Smooth muscle cell (in vitro differentiated cells): ENCODE results near the gene TRIO. TPM values are rescaled to one million over a fixed set of nuclear protein-coding genes. Genes with fewer than 3 reads are reported as not detected.
"Not testable (repeated sequence)": the region's sequence is repeated elsewhere in the genome, so short reads cannot be mapped to it uniquely, and the experiment has no call there.

Experiments
- DNase-seq: peaks from one replicate; lab custom pipeline; 2025; ENCODE audit not compliant: unreplicated experiment; lab: John Stamatoyannopoulos, UW
- H2AFZ ChIP-seq: fragments of 200-600 bp; sonication (generic); 2 replicates; pipeline ENCODE4 v1.6.0; 2016; ENCODE audit warnings: antibody characterized with exemption, low read depth, mild to moderate bottlenecking
- H3F3A ChIP-seq: fragments of 200-600 bp; sonication (generic); 2 replicates; pipeline ENCODE4 v1.6.0; 2017; ENCODE audit warnings: antibody characterized with exemption, low read depth
- H3K27ac ChIP-seq: fragments of 200-600 bp; sonication (generic); 2 replicates; pipeline ENCODE4 v1.5.1; 2016; ENCODE audit warnings: low read depth, mild to moderate bottlenecking
- H3K27me3 ChIP-seq: fragments of 200-600 bp; sonication (generic); 2 replicates; pipeline ENCODE4 v1.6.1; 2016; ENCODE audit warnings: low read depth, mild to moderate bottlenecking
- H3K36me3 ChIP-seq: fragments of 200-600 bp; sonication (generic); 2 replicates; pipeline ENCODE4 v1.5.1; 2016; ENCODE audit warnings: low read depth
- H3K4me1 ChIP-seq: fragments of 200-600 bp; sonication (generic); 2 replicates; pipeline ENCODE4 v1.5.1; 2016; ENCODE audit warnings: low read depth
- H3K4me2 ChIP-seq: fragments of 200-600 bp; sonication (generic); 2 replicates; pipeline ENCODE4 v1.6.0; 2016; ENCODE audit warnings: mild to moderate bottlenecking
- H3K4me3 ChIP-seq: fragments of 200-600 bp; sonication (generic); 2 replicates; pipeline ENCODE4 v1.5.1; 2016; ENCODE audit warnings: mild to moderate bottlenecking
- H3K79me2 ChIP-seq: fragments of 200-600 bp; sonication (generic); 2 replicates; pipeline ENCODE4 v1.6.0; 2016; ENCODE audit warnings: low read depth, mild to moderate bottlenecking
- H3K9ac ChIP-seq: fragments of 200-600 bp; sonication (generic); 2 replicates; pipeline ENCODE4 v1.6.0; 2016; ENCODE audit warnings: low read depth
- H3K9me3 ChIP-seq: fragments of 200-600 bp; sonication (generic); replicated peaks from 2 replicates; pipeline ENCODE4 v1.5.1; 2016; ENCODE audit warnings: low read depth
- H4K20me1 ChIP-seq: fragments of 200-600 bp; sonication (generic); 2 replicates; pipeline ENCODE4 v1.6.0; 2016; ENCODE audit warnings: low read depth
- WGBS: methylation state at CpG from one replicate; pipeline ENCODE4 v1.1.7; 2016; ENCODE audit warnings: low lambda C conversion rate; 5-methylcytosine and 5-hydroxymethylcytosine counted together
- polyA plus RNA-seq: library from polyadenylated mRNA; unstranded; fragments of >200 nt; fragmentation: Nextera tagmentation; extraction: Ambion mirVana; gene quantifications from 2 replicates; pipeline ENCODE4 v1.2.1, GENCODE V29; 2016
- total RNA-seq: library from RNA; depleted of rRNA; stranded (reverse); fragments of >200 nt; gene quantifications from 2 replicates; pipeline ENCODE4 v1.2.3, GENCODE V29; 2014
- TF ChIP-seq, protein P1 (sequence below): fragments of 200-600 bp; sonication (generic); IDR thresholded peaks from 2 replicates; pipeline ENCODE4 v1.5.1; 2017; ENCODE audit warnings: borderline replicate concordance, mild to moderate bottlenecking, antibody characterized with exemption; ENCODE audit not compliant: insufficient read depth, poor library complexity, severe bottlenecking

The TRIO gene
- total and polyA plus RNA-seq, 2 experiments from 2014 or later = 10.2 to 118 TPM

GRCh38 chr5:14204785-14205321 lies 61.7 kb downstream of the TRIO start:
- 27% methylated on average over 9 of the region's 9 CpGs for WGBS
- Histone ChIP-seq H3K36me3 (no peaks in the 10 kb centered on the region), H3K9ac (peak overlapping the region; percentile 59), H3K27me3 (no peaks in the 10 kb centered on the region), H3K4me2 (peak overlapping the region; percentile 69), H3K4me3 (no peak overlapping the region), H3K79me2 (peaks cover 88% of the 10 kb centered on the region), H3K4me1 (peaks cover 49% of the 10 kb centered on the region), H3F3A (peaks cover 18% of the 10 kb centered on the region), H4K20me1 (peaks cover 12% of the 10 kb centered on the region), H3K27ac (peak overlapping the region; percentile 93), H3K9me3 (no peaks in the 10 kb centered on the region), H2AFZ (no peak overlapping the region)
- no peak for DNase-seq
- TF ChIP-seq, protein P1, sequence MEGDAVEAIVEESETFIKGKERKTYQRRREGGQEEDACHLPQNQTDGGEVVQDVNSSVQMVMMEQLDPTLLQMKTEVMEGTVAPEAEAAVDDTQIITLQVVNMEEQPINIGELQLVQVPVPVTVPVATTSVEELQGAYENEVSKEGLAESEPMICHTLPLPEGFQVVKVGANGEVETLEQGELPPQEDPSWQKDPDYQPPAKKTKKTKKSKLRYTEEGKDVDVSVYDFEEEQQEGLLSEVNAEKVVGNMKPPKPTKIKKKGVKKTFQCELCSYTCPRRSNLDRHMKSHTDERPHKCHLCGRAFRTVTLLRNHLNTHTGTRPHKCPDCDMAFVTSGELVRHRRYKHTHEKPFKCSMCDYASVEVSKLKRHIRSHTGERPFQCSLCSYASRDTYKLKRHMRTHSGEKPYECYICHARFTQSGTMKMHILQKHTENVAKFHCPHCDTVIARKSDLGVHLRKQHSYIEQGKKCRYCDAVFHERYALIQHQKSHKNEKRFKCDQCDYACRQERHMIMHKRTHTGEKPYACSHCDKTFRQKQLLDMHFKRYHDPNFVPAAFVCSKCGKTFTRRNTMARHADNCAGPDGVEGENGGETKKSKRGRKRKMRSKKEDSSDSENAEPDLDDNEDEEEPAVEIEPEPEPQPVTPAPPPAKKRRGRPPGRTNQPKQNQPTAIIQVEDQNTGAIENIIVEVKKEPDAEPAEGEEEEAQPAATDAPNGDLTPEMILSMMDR = no peak

- Histone ChIP-seq H3K27ac (peak overlapping the region; percentile 93), H2AFZ (no peak overlapping the region), H4K20me1 (peaks cover 5% of the 10 kb centered on the region), H3K79me2 (peaks cover 88% of the 10 kb centered on the region), H3K9ac (peak overlapping the region; percentile 34), H3K36me3 (no peaks in the 10 kb centered on the region), H3K4me3 (no peak overlapping the region), H3F3A (peaks cover 22% of the 10 kb centered on the region), H3K9me3 (no peaks in the 10 kb centered on the region), H3K4me2 (peak overlapping the region; percentile 69), H3K4me1 (peaks cover 48% of the 10 kb centered on the region), H3K27me3 (no peaks in the 10 kb centered on the region)
- DNase-seq = no peak
- WGBS = 63% methylated on average over 11 of the region's 11 CpGs
- TF ChIP-seq, protein P1 = no peak
Measured at GRCh38 chr5:14206028-14206725, 63.0 kb downstream of the TRIO start.

GRCh38 chr5:14207428-14207827 lies 64.3 kb downstream of the TRIO start:
- Histone ChIP-seq H3K4me2 (peak overlapping the region; percentile 73), H3K4me3 (peak overlapping the region; percentile 26), H3K79me2 (peaks cover 88% of the 10 kb centered on the region), H3K4me1 (peaks cover 42% of the 10 kb centered on the region), H3K9ac (peak overlapping the region; percentile 78), H3F3A (peaks cover 22% of the 10 kb centered on the region), H3K27ac (peak overlapping the region; percentile 95)
- H3K27me3 ChIP-seq, H2AFZ ChIP-seq, H3K9me3 ChIP-seq, DNase-seq, H3K36me3 ChIP-seq, H4K20me1 ChIP-seq: not testable (repeated sequence)
- WGBS = 68% methylated on average over 2 of the region's 3 CpGs

GRCh38 chr5:14208071-14209021 lies 65.2 kb downstream of the TRIO start:
- TF ChIP-seq, protein P1 = no peak
- no peaks in the 10 kb centered on the region for H3K36me3 ChIP-seq
- H3F3A ChIP-seq = peaks cover 22% of the 10 kb centered on the region
- H3K4me1 ChIP-seq = peaks cover 35% of the 10 kb centered on the region
- 30% methylated on average over 8 of the region's 8 CpGs for WGBS
- peaks cover 88% of the 10 kb centered on the region for H3K79me2 ChIP-seq
- peak overlapping the region; percentile 78 for H3K9ac ChIP-seq
- peak overlapping the region; percentile 73 for H3K4me2 ChIP-seq
- H4K20me1 ChIP-seq = peaks cover 15% of the 10 kb centered on the region
- no peaks in the 10 kb centered on the region for H3K27me3 ChIP-seq
- H2AFZ ChIP-seq = no peak overlapping the region
- no peaks in the 10 kb centered on the region for H3K9me3 ChIP-seq
- H3K4me3 ChIP-seq = peak overlapping the region; percentile 26
- DNase-seq = no peak
- peak overlapping the region; percentile 95 for H3K27ac ChIP-seq
